Measurements from ENCODE around the gene UBE2QL1.

- TF ChIP-seq EP300 (IDR thresholded peaks at IDR 0.05; ENCODE audit: borderline replicate concordance in 1 of 2, low read depth in 2 of 2, low read length in 2 of 2) (no peak), SIRT6 (IDR thresholded peaks at IDR 0.05; ENCODE audit: low read length) (no peak), EZH2 (IDR thresholded peaks at IDR 0.05; ENCODE audit: low read depth, low read length, severe bottlenecking) (no peak), BRCA1 (IDR thresholded peaks at IDR 0.05; ENCODE audit: low read depth, low read length) (no peak), POLR2A (IDR thresholded peaks at IDR 0.05; ENCODE audit: control extremely low read depth in 1 of 2, low read depth in 2 of 2, low read length in 2 of 2) (no peak), YY1 (IDR thresholded peaks at IDR 0.05; ENCODE audit: low read depth, low read length) (no peak), GABPA (IDR thresholded peaks at IDR 0.05; ENCODE audit: borderline replicate concordance, insufficient read depth, low read length) (no peak), SUZ12 (IDR thresholded peaks at IDR 0.05; ENCODE audit: low read length) (no peak), ZNF274 (IDR thresholded peaks at IDR 0.05; ENCODE audit: borderline replicate concordance, extremely low read depth, low read length) (no peak), RFX5 (IDR thresholded peaks at IDR 0.05; ENCODE audit: borderline replicate concordance, low read depth, low read length) (no peak), JUN (IDR thresholded peaks at IDR 0.05; ENCODE audit: low read depth, low read length) (no peak), EGR1 (IDR thresholded peaks at IDR 0.05; ENCODE audit: borderline replicate concordance, low read depth, low read length) (no peak)
- TF ChIP-seq, protein P1, sequence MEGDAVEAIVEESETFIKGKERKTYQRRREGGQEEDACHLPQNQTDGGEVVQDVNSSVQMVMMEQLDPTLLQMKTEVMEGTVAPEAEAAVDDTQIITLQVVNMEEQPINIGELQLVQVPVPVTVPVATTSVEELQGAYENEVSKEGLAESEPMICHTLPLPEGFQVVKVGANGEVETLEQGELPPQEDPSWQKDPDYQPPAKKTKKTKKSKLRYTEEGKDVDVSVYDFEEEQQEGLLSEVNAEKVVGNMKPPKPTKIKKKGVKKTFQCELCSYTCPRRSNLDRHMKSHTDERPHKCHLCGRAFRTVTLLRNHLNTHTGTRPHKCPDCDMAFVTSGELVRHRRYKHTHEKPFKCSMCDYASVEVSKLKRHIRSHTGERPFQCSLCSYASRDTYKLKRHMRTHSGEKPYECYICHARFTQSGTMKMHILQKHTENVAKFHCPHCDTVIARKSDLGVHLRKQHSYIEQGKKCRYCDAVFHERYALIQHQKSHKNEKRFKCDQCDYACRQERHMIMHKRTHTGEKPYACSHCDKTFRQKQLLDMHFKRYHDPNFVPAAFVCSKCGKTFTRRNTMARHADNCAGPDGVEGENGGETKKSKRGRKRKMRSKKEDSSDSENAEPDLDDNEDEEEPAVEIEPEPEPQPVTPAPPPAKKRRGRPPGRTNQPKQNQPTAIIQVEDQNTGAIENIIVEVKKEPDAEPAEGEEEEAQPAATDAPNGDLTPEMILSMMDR (IDR thresholded peaks at IDR 0.05; ENCODE audit: control extremely low read depth in 1 of 3, insufficient read depth in 1 of 3, low read depth in 1 of 3, low read length in 3 of 3) = no peak
Measured at GRCh38 chr5:6459896-6460295, 11.2 kb downstream of the UBE2QL1 start.

Data from H1 (cell line).